H9 (cell line): ENCODE measurements around the gene RAB31. TPM values are rescaled to one million over a fixed set of nuclear protein-coding genes. Genes with fewer than 3 reads are reported as not detected.

Experiments
- DNase-seq: peaks from one replicate; pipeline ENCODE4 v3.0.0-alpha.2; 2017
- H2AFZ ChIP-seq: one replicate; pipeline ENCODE4 v1.6.1; 2013; ENCODE audit warnings: mild to moderate bottlenecking, low read length, control low read depth, moderate library complexity
- H2AK5ac ChIP-seq: 2 replicates; pipeline ENCODE4 v1.6.1; 2013; ENCODE audit warnings: low read length, control low read depth, mixed read lengths; ENCODE audit not compliant: insufficient read length
- H2BK120ac ChIP-seq: one replicate; pipeline ENCODE4 v1.6.1; 2013; ENCODE audit warnings: low read depth, mild to moderate bottlenecking, low read length, control low read depth, inconsistent platforms; ENCODE audit not compliant: poor library complexity, severe bottlenecking
- H2BK12ac ChIP-seq: 2 replicates; pipeline ENCODE4 v1.6.1; 2013; ENCODE audit warnings: low read length, control low read depth, mixed read lengths, low read depth; ENCODE audit not compliant: insufficient read length
- H2BK15ac ChIP-seq: 2 replicates; pipeline ENCODE4 v1.6.1; 2013; ENCODE audit warnings: low read depth, low read length, control low read depth
- H2BK20ac ChIP-seq: one replicate; pipeline ENCODE4 v1.6.1; 2013; ENCODE audit warnings: low read depth, mild to moderate bottlenecking, low read length, control low read depth, inconsistent platforms; ENCODE audit not compliant: poor library complexity, severe bottlenecking
- H2BK5ac ChIP-seq: 2 replicates; pipeline ENCODE4 v1.6.1; 2013; ENCODE audit warnings: low read length, control low read depth, mixed read lengths; ENCODE audit not compliant: insufficient read length
- H3K14ac ChIP-seq: 2 replicates; pipeline ENCODE4 v1.6.1; 2013; ENCODE audit warnings: low read length, control low read depth; ENCODE audit not compliant: insufficient read depth
- H3K18ac ChIP-seq: 2 replicates; pipeline ENCODE4 v1.6.1; 2013; ENCODE audit warnings: low read depth, mild to moderate bottlenecking, mixed read lengths, low read length, control low read depth; ENCODE audit not compliant: insufficient read length
- H3K23ac ChIP-seq: 2 replicates; pipeline ENCODE4 v1.6.1; 2013; ENCODE audit warnings: low read length, control low read depth, mixed read lengths, low read depth; ENCODE audit not compliant: insufficient read length
- H3K23me2 ChIP-seq: 2 replicates; pipeline ENCODE4 v1.6.1; 2013; ENCODE audit warnings: low read depth, mild to moderate bottlenecking, mixed read lengths, low read length, control low read depth; ENCODE audit not compliant: insufficient read length, poor library complexity, severe bottlenecking
- H3K27ac ChIP-seq: 2 replicates; pipeline ENCODE4 v1.5.1; 2013; ENCODE audit warnings: low read length, control low read depth, mixed read lengths, low read depth; ENCODE audit not compliant: insufficient read length
- H3K27me3 ChIP-seq: 2 replicates; pipeline ENCODE4 v1.6.1; 2013; ENCODE audit warnings: low read length, control low read depth, inconsistent platforms; ENCODE audit not compliant: insufficient read depth
- H3K4ac ChIP-seq: 2 replicates; pipeline ENCODE4 v1.6.1; 2013; ENCODE audit warnings: low read depth, mild to moderate bottlenecking, control low read depth, inconsistent platforms, low read length, moderate library complexity
- H3K4me1 ChIP-seq: 2 replicates; pipeline ENCODE4 v1.6.1; 2013; ENCODE audit warnings: low read length, control low read depth, inconsistent platforms; ENCODE audit not compliant: insufficient read depth
- H3K4me2 ChIP-seq: 2 replicates; pipeline ENCODE4 v1.6.1; 2013; ENCODE audit warnings: low read length, control low read depth, mixed read lengths; ENCODE audit not compliant: insufficient read length, insufficient read depth
- H3K56ac ChIP-seq: 2 replicates; pipeline ENCODE4 v1.6.1; 2013; ENCODE audit warnings: low read depth, mild to moderate bottlenecking, mixed read lengths, low read length, control low read depth; ENCODE audit not compliant: insufficient read length
- H3K79me1 ChIP-seq: 2 replicates; pipeline ENCODE4 v1.6.1; 2013; ENCODE audit warnings: low read depth, mild to moderate bottlenecking, moderate library complexity, low read length, control low read depth, inconsistent platforms; ENCODE audit not compliant: insufficient read depth, poor library complexity, severe bottlenecking
- H3K79me2 ChIP-seq: 2 replicates; pipeline ENCODE4 v1.6.1; 2013; ENCODE audit warnings: low read length, control low read depth, inconsistent platforms; ENCODE audit not compliant: insufficient read depth
- H3K9ac ChIP-seq: 2 replicates; pipeline ENCODE4 v1.6.1; 2013; ENCODE audit warnings: low read length, control low read depth, mixed read lengths; ENCODE audit not compliant: insufficient read length; ENCODE audit errors: extremely low read depth
- H3K9me3 ChIP-seq: one replicate; pipeline ENCODE4 v1.6.1; 2013; ENCODE audit warnings: low read depth, low read length, inconsistent platforms; ENCODE audit not compliant: control insufficient read depth
- H3T11ph ChIP-seq: one replicate; pipeline ENCODE4 v1.6.1; 2013; ENCODE audit warnings: mild to moderate bottlenecking, low read length, control low read depth, inconsistent platforms
- H4K20me1 ChIP-seq: one replicate; pipeline ENCODE4 v1.6.1; 2013; ENCODE audit not compliant: control insufficient read depth, insufficient read length, insufficient read depth
- H4K5ac ChIP-seq: 2 replicates; pipeline ENCODE4 v1.6.1; 2013; ENCODE audit warnings: low read depth, mild to moderate bottlenecking, mixed read lengths, low read length, control low read depth; ENCODE audit not compliant: insufficient read length
- H4K8ac ChIP-seq: replicated peaks from 2 replicates; pipeline ENCODE4 v1.6.1; 2013; ENCODE audit warnings: low read length, control low read depth, mixed read lengths, low read depth; ENCODE audit not compliant: insufficient read length
- H4K91ac ChIP-seq: 2 replicates; pipeline ENCODE4 v1.6.1; 2013; ENCODE audit warnings: low read depth, mild to moderate bottlenecking, moderate library complexity, mixed read lengths, low read length, control low read depth; ENCODE audit not compliant: insufficient read length
- H3K27ac Mint-ChIP-seq, 3 experiments: 2 replicates in 2 of 3; 3 replicates in 1 of 3; pipeline ENCODE4 v1.8.0; 2020 to 2021; ENCODE audit warnings: mixed read lengths in 3 of 3, mild to moderate bottlenecking in 1 of 3, moderate library complexity in 1 of 3
- H3K27me3 Mint-ChIP-seq: 2 replicates; pipeline ENCODE4 v1.8.0; 2021; ENCODE audit warnings: low read depth, mild to moderate bottlenecking, moderate library complexity, mixed read lengths
- H3K36me3 Mint-ChIP-seq, 3 experiments: 2 replicates in 2 of 3; 3 replicates in 1 of 3; pipeline ENCODE4 v1.8.0; 2020 to 2021; ENCODE audit warnings: low read depth in 3 of 3, mixed read lengths in 3 of 3; ENCODE audit not compliant: insufficient read depth in 1 of 3
- H3K4me1 Mint-ChIP-seq, 2 experiments: 2 replicates each; pipeline ENCODE4 v1.8.0; 2020; ENCODE audit warnings: mixed read lengths in 2 of 2
- H3K4me3 Mint-ChIP-seq, 2 experiments: 2 replicates in 1 of 2; 3 replicates in 1 of 2; pipeline ENCODE4 v1.8.0; 2020 to 2021; ENCODE audit warnings: mild to moderate bottlenecking in 2 of 2, mixed read lengths in 2 of 2, moderate library complexity in 1 of 2
- H3K9me3 Mint-ChIP-seq, 2 experiments: 2 replicates in 1 of 2; 3 replicates in 1 of 2; pipeline ENCODE4 v1.8.0; 2020; ENCODE audit warnings: mild to moderate bottlenecking in 2 of 2, mixed read lengths in 2 of 2, moderate library complexity in 1 of 2
- WGBS: extraction: QIAGEN DNeasy Blood & Tissue Kit; methylation state at CpG from one replicate; pipeline ENCODE4 v1.1.7; 2013; ENCODE audit warnings: missing lambda C conversion rate, low lambda C conversion rate, mixed read lengths; ENCODE audit not compliant: insufficient read length; ENCODE audit errors: extremely low coverage; 5-methylcytosine and 5-hydroxymethylcytosine counted together
- total RNA-seq: library from RNA; stranded (reverse); gene quantifications from 2 replicates; pipeline ENCODE4 v1.2.1, GENCODE V29; 2021
- TF ChIP-seq, protein P1 (sequence below): fragments of 200-600 bp; sonication (generic); conservative IDR thresholded peaks from 3 replicates; pipeline ENCODE4 v1.8.0; 2021; ENCODE audit warnings: antibody characterized with exemption, mild to moderate bottlenecking

RAB31 gene
- total RNA-seq, 1 experiment from 2014 or later = 22.4 TPM

DNA sequence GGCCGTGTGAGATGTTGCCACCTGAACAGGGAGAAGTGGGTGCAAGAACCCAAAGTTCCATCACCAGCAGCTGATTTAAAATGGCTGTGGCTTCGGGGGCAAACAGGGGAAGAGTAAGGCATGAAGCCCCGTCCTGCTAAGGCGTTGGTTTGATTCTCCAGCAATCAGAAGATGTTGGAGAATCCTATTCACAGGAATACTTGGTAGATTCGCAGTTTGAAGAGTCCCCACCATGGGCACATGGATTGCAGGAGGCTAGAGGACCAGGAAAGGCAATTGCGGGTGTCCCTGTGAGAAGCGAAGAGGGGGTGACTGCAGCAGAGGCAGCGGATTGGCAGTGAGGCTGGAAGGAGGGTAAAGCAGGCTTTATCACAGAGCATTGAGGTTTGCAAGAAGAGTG, 131.1 kb downstream of the RAB31 start:
- H3K79me1 ChIP-seq = no peaks in the 10 kb centered on the region
- peaks cover 0 to 5% (median 0%) of the 10 kb centered on the region in 3 experiments; a peak in 3 of 7 replicates for H3K36me3 Mint-ChIP-seq
- no peak overlapping the region for H3K4me3 Mint-ChIP-seq
- H3K4ac ChIP-seq = peak overlapping the region; percentile 85
- H3K23me2 ChIP-seq = no peaks in the 10 kb centered on the region
- H3K27ac Mint-ChIP-seq = peak overlapping the region; percentile 36 to 87 (median 77); a peak in 6 of 7 replicates
- TF ChIP-seq, protein P1, sequence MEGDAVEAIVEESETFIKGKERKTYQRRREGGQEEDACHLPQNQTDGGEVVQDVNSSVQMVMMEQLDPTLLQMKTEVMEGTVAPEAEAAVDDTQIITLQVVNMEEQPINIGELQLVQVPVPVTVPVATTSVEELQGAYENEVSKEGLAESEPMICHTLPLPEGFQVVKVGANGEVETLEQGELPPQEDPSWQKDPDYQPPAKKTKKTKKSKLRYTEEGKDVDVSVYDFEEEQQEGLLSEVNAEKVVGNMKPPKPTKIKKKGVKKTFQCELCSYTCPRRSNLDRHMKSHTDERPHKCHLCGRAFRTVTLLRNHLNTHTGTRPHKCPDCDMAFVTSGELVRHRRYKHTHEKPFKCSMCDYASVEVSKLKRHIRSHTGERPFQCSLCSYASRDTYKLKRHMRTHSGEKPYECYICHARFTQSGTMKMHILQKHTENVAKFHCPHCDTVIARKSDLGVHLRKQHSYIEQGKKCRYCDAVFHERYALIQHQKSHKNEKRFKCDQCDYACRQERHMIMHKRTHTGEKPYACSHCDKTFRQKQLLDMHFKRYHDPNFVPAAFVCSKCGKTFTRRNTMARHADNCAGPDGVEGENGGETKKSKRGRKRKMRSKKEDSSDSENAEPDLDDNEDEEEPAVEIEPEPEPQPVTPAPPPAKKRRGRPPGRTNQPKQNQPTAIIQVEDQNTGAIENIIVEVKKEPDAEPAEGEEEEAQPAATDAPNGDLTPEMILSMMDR = no peak
- H3K14ac ChIP-seq = peak overlapping the region; percentile 32
- no peak overlapping the region for H3K23ac ChIP-seq
- H4K8ac ChIP-seq = no peak overlapping the region
- H4K5ac ChIP-seq = no peak overlapping the region
- H2BK5ac ChIP-seq = no peak overlapping the region
- H3K4me2 ChIP-seq = no peak overlapping the region
- H2AK5ac ChIP-seq = peak overlapping the region; percentile 26
- no CpG with 5 or more reads among the region's 8 CpGs for WGBS
- H3K27me3 ChIP-seq = no peaks in the 10 kb centered on the region; the same call in 1 of the 2 replicates
- H2BK120ac ChIP-seq = no peak overlapping the region
- no peak overlapping the region for H2AFZ ChIP-seq
- no peak overlapping the region for H3K56ac ChIP-seq
- peak overlapping the region; percentile 59 for H3T11ph ChIP-seq
- no peaks in the 10 kb centered on the region for H3K79me2 ChIP-seq
- peak overlapping the region; percentile 80 for H3K18ac ChIP-seq
- H3K9me3 Mint-ChIP-seq = no peaks in the 10 kb centered on the region
- peaks cover 55 to 59% of the 10 kb centered on the region in 2 experiments for H3K4me1 Mint-ChIP-seq
- H2BK12ac ChIP-seq = peak overlapping the region; percentile 12
- 0 out of 2 replicates have a peak, but pooled peaks cover 2% of the 10 kb centered on the region for H3K27me3 Mint-ChIP-seq
- no peaks in the 10 kb centered on the region for H3K9me3 ChIP-seq
- no peak for DNase-seq
- H4K91ac ChIP-seq = peak overlapping the region; percentile 83
- peak overlapping the region; percentile 91 for H2BK20ac ChIP-seq
- H3K4me1 ChIP-seq = peaks cover 18% of the 10 kb centered on the region; the same call in 1 of the 2 replicates
- no peak overlapping the region for H2BK15ac ChIP-seq
- H4K20me1 ChIP-seq = no peaks in the 10 kb centered on the region
- H3K27ac ChIP-seq = no peak overlapping the region
- no peak overlapping the region for H3K9ac ChIP-seq
